H1 (cell line): Measurements from ENCODE around the gene LRRC4C. TPM values are rescaled to one million over a fixed set of nuclear protein-coding genes. Genes with fewer than 3 reads are reported as not detected.

Experiments
- CHD2 ChIP-seq: IDR thresholded peaks from 2 replicates; pipeline ENCODE4 v1.6.1; 2012; ENCODE audit warnings: low read length, improper control_type of control experiment
- SAP30 ChIP-seq: fragments of 300-600 bp; sonication (generic); IDR thresholded peaks from 2 replicates; pipeline ENCODE4 v1.7.1; 2012; ENCODE audit warnings: low read length, moderate library complexity, mild to moderate bottlenecking, inconsistent platforms; ENCODE audit not compliant: insufficient read depth, insufficient replicate concordance
- polyA plus RNA-seq, 7 experiments: library from polyadenylated mRNA; depleted of rRNA in 3 of 7; stranded (reverse) in 5 of 7; unstranded in 2 of 7; fragments of >200 nt in 5 of 7; fragments of 200-250 nt in 2 of 7; gene quantifications; 1 replicate in 5 of 7; 2 replicates in 1 of 7; 4 replicates in 1 of 7; pipeline versions ENCODE4 v1.2.1 to v1.2.3, GENCODE V29; 2011 to 2013; ENCODE audit warnings: missing spikeins in 2 of 7, mixed read lengths in 2 of 7
- total RNA-seq: library from RNA; stranded (reverse); fragmentation: NEBNext Ultra II Directional; extraction: Animal tissue kit (Norgen Biotek cat#: 25700); gene quantifications from 2 replicates; pipeline ENCODE4 v1.2.1, GENCODE V29; 2021

The LRRC4C gene
- total and polyA plus RNA-seq, 2 of the 8 experiments (the other 6 are each of a cell fraction or from before 2014, with no cell fraction given): 0.23 to 2.2 TPM

DNA sequence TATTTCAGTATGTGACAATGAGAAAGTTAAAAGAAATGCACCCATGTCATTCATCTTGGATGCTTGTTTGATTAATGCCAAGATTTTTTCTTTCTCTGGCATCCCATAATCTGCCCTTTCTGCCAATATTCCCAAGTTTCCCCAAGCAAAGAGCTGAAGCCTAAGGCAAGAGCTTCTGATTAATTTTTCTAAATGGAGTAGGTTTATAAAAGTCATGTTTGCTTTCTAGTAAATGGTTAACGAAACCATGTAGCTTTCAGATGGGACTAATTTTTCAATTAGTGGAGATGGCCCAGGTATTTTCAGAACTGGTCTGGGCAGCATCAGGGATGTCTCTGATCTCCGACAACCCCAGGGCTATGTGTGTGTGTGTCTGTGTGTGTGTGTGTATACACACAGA lies 55.3 kb downstream of the LRRC4C start (continued):
- no peak for TF ChIP-seq SAP30
- no peak for TF ChIP-seq CHD2
